GM19467 (cell line): ENCODE results near the gene AACS.

Source experiments
- ATAC-seq: cut with Tn5 transposase; IDR thresholded peaks from one replicate; pipeline ENCODE4 v1.9.1; 2021; ENCODE audit warnings: mild to moderate bottlenecking, moderate library complexity; ENCODE audit not compliant: unreplicated experiment

Gene AACS

DNA sequence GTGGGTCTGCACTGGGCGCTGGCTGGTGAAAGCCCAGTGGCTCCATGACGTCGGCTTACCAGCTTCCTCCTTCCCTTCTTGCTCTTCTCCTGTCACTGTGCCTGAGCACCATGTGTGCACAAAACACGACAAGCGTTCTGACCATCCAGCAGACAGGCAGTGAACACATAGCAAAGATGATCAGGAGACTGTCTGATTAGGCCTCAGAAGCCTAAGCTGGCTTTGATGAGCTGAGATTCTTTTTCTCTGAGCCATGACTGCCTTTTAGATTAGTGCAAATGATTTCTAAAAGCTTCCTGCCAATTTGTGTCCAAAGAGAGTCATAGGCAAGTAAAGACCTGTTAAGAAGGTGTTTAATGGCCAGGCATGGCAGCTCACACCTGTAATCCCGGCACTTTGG lies 83.1 kb downstream of the AACS start:
- ATAC-seq = no peak

- peak; percentile 97 for ATAC-seq
Observed at GRCh38 chr12:125149160-125150108, 84.2 kb downstream of the AACS start.

- ATAC-seq = no peak
Observed at GRCh38 chr12:125151284-125151683, 86.0 kb downstream of the AACS start.

DNA sequence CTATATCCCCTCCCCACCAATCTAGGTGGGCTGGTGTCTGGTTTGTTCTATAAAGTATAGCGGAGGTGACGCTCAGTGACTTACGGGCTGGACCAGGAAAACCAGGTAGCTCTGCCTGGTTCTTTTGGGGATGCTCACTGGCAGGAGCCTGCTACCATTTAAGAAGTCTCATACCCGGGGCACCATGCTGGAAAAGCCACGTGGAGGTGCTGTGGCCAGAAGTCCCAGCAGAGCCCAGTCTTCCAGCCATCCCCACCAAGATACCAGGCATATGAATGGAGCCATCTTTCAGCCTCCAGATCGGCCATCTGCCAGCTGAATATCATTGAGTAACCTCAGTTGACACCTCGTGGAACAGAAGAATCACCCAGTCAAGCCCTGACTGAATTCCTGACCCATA lies 87.2 kb downstream of the AACS start:
- ATAC-seq = no peak

GRCh38 chr12:125155366-125155765 lies 90.1 kb downstream of the AACS start:
- no peak for ATAC-seq

DNA sequence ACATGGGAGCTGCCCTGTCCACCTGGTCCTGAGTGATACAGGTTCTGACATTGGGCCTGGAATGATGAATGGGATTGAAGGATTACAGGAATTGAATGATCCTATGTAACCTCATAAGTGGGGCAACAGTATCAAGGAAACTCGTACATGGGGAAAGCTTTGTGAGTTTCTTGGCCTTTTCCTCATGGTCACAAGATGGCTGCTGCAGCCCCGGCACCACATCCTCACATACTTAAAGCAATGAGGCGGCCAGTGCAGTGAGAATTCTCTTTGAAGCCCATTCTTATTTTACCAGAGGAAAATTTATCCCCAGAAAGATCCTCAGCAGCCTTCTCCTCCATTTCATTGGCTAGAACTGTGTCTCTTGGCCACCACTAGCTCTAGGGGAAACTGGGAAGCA lies 91.9 kb downstream of the AACS start:
- ATAC-seq = no peak

DNA sequence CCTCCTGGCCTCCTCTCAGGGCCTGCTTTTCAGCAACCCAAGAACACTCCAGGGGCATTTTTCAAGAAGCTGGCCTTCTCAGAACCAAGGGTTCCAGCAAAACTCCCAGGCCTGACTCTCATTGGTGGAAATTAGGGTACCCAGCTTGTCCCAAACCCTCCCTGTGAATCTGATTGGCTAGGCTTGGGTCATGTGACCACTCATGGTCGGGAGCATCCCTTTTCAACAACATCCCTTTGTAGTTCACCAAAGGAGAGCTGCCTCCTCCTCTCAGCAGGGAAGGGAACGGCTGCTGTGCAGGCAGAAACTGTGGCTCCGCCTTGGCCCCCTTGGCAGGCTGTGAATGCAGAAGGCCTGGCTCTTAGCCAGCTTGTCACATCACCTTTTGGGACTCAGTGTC lies 94.5 kb downstream of the AACS start:
- no peak for ATAC-seq

DNA sequence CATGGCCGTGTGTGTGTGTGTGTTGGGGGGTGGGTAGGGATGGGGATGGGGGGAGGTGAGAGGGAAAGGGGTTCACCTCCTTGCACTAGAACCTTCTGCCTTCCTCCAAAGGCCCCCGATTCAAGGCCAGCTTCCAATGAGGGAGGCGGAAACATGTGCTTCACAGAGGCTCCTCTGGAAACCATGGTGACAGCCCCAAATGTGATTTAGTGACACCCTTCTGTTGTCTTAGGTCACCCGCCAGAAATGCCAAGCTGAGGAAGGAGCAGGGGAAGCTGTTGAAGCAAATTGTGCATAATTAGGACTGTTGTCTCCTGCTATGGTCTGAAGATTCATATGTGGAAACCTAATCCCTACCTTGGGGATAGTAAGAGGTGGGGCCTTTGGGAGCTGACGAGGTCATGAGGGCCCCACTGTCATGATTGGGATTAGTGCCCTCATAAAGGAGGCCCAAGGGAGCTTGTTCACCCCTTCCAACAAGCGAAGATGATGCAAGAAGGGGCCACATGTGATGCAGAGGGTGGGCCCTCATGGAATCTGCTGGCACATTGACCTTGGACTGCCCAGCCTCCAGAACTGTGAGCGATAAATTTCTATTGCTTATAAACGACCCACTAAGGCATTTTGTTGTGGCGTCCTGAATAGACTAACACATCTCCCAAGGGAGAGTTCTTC lies 95.2 kb downstream of the AACS start:
- no peak for ATAC-seq

GRCh38 chr12:125161712-125162022 lies 96.4 kb downstream of the AACS start:
- no peak for ATAC-seq

GRCh38 chr12:125162489-125163028 lies 97.3 kb downstream of the AACS start:
- no peak for ATAC-seq

- no peak for ATAC-seq
Observed at GRCh38 chr12:125163148-125163547, 97.9 kb downstream of the AACS start.

DNA sequence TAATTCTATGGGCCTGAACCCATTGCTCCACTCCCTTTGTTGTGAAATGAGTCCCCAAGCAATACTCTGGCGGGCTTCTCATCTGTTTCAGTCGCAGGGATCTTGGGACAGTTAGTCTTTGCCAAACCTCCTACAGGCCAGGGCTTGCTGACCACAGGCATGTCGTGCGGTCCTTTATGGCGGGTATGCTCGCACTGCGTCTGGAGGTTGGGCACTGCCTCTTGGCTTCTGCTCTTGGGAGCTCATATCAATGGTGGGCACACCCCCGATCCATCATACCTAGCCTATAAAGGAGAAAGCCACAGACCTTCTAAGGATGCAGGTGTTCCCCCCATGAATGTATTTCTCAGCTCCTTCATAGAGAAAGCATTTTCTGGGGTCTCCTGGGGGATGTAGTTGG lies 99.3 kb downstream of the AACS start:
- no peak for ATAC-seq

DNA sequence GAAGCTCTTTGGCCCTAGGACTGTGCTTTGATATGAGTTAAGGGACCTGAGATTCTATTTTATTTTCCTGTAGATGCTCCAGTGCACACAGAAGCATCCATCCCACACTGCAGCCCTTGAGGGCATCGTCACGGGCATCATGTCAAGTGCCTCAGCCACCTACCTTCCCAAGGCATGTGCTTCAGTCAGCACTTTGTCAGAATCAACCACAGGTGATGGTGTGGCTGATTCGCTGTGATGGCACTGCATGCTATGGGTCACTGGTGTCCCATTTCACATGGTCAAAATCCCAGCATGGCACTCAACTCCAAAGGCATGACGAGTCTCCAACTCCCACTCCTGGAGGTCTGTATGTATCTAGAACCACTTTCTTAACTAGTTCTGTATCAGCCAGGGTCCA lies 100.8 kb downstream of the AACS start:
- ATAC-seq = no peak

- ATAC-seq = no peak
Observed at GRCh38 chr12:125167658-125168057, 102.4 kb downstream of the AACS start.

DNA sequence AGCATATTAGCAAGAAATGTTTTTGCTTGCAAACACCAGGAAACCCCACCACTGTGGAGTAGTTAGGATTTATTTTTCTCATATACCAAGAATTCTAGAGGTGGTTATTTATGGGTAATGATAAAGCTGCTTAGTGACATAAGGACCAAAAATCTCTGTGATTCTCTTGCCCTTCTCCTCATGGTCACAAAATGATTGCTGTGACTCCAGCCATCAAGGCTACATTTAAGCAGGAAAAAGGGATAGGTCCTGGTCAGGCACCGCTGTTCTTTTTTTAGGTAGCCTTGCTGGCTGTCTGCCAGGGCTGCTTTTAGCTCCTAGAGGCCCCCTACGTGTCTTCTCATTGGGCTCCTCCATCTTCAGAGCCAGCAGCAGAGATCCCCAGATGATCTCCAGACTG lies 104.2 kb downstream of the AACS start:
- no peak for ATAC-seq

DNA sequence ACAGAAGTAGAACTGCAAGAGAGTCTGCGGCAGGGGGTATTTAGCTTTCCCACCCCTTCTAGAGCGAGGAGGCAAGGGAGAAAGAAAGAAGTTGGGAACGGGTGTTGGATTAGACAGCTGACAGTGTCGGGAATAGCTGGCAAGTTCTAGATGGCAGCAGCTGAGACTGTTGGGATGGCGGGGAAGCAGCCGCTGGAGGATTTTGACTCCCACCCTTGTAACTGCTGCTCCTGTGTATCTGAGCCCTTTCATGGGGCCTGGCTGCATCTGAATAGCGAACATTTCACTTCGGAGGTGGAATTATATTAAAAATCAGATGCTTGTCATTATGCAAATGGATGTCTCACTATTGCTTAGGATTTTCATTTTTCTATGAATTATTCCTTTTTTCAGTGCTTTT lies 104.6 kb downstream of the AACS start:
- no peak for ATAC-seq

DNA sequence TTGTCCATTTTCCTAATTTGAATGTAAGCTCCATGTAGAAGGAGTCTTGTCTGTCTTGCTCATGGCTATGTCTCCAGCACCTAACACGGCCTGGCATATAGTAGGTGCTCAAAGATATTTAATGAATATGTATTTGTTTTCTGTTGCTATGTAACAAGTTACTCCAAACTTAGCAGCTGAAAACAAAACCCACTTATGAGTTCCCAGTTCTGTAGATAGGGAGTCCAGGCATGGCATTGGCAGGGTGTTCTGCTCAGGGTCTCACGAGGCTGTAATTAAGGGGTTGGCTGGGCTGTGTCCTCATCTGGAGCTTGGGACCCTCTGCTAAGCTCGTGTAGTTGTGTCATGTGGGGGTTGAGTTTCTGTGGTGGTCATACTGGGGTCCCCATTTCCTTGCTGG lies 106.0 kb downstream of the AACS start:
- ATAC-seq = no peak

DNA sequence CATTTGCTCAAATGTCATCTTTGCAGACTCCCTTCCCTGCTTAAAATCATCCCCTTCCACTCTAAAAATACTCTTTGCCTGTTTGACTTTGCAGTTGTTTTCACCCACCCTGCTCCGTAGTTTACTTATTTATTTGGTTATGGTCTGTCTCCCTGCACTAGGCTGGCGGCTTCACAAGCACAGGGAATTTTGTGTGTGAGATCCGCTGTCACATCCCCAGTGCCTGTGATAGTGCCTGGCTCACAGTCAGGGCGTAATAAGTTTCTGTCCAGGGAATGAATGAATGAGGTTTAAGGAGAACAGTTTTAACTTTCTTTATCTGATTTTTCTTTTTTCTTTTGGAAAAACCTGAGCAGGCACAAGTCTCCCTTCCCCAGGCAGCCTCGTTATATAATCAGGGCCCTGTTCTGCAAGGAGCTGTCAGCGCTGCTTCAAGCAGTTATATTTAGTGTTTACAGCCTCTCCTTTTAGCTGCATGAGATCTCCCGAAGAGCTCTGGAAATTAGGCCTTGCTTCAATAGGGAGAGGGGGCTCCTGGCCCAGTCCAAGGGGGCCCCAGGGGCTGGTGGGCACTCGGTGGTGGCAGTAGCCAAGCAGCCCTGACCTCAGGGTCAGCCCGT lies 107.1 kb downstream of the AACS start:
- ATAC-seq = no peak

- ATAC-seq = no peak
Observed at GRCh38 chr12:125175576-125175975, 110.3 kb downstream of the AACS start.

- ATAC-seq = no peak
Observed at GRCh38 chr12:125178222-125178621, 113.0 kb downstream of the AACS start.

DNA sequence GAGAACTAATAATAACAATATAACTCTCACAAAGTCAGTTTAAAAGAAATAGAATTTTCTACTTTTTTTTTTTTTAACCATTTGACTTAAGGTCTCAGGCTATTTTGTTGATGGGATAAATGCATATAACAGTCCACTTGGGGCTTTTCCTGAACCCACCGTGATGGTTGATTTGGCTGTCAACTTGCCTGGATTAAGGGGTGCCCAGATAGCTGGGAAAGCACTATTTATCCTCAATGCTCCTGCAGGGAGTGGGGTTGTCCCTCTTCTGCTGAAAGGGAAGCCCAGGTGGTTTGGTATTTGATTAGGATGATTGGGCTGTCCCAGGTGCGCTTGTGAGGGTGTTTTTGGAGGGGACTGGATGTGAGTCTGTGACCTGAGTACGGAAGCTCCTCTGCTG lies 114.9 kb downstream of the AACS start:
- ATAC-seq = no peak

GRCh38 chr12:125181107-125181506 lies 115.9 kb downstream of the AACS start:
- no peak for ATAC-seq
